Heart right ventricle (tissue), 16 donors: Measurements from ENCODE around the gene GDI2. TPM values are rescaled to one million over a fixed set of nuclear protein-coding genes. Genes with fewer than 3 reads are reported as not detected.

ENCODE experiments used
- ATAC-seq, 8 donors: fragments of 200-7000 bp; cut with Tn5 transposase; one replicate each; pipeline ENCODE4 v1.9.1; 2020; ENCODE audit warnings: mild to moderate bottlenecking in 8 of 8, moderate library complexity in 8 of 8, moderate number of reproducible peaks in 1 of 8
- DNase-seq, 2 donors: peaks; one replicate each; pipeline ENCODE4 v3.0.0-alpha.2; 2020
- H3K27ac ChIP-seq, 10 donors: fragments of 200-600 bp; sonication (generic) in 2 of 10; one replicate each; pipeline versions ENCODE4 v1.5.0 to v1.8.0; 2020 to 2022; ENCODE audit warnings: mild to moderate bottlenecking in 3 of 10
- H3K27me3 ChIP-seq, 7 donors: fragments of 200-600 bp; one replicate each; pipeline ENCODE4 v1.8.0; 2021 to 2022; ENCODE audit warnings: mild to moderate bottlenecking in 2 of 7
- H3K36me3 ChIP-seq, 9 donors: fragments of 200-600 bp; sonication (generic) in 1 of 9; one replicate each; pipeline versions ENCODE4 v1.5.0 to v1.8.0; 2020 to 2022; ENCODE audit warnings: mild to moderate bottlenecking in 2 of 9
- H3K4me1 ChIP-seq, 9 donors: fragments of 200-600 bp; sonication (generic) in 1 of 9; one replicate each; pipeline versions ENCODE4 v1.5.0 to v1.8.0; 2020 to 2022; ENCODE audit warnings: mild to moderate bottlenecking in 4 of 9
- H3K4me3 ChIP-seq, 10 donors: fragments of 200-600 bp; sonication (generic) in 2 of 10; one replicate each; pipeline versions ENCODE4 v1.5.0 to v1.8.0; 2020 to 2022; ENCODE audit warnings: mild to moderate bottlenecking in 7 of 10, moderate library complexity in 2 of 10
- H3K9me3 ChIP-seq, 11 donors: fragments of 200-600 bp in 10 of 11; sonication (generic) in 2 of 11; one replicate each; pipeline versions ENCODE4 v1.5.0 to v1.8.0; 2013 to 2022; ENCODE audit warnings: mild to moderate bottlenecking in 2 of 11, control low read depth in 1 of 11, moderate library complexity in 1 of 11
- WGBS, 2 donors: extraction: QIAGEN DNeasy Blood & Tissue Kit; methylation state at CpG; one replicate each; pipeline ENCODE4 v1.1.7; 2013; ENCODE audit warnings: inconsistent platforms in 1 of 2; 5-methylcytosine and 5-hydroxymethylcytosine counted together
- intact Hi-C, 10 donors: fragments of 100-400 bp; cut with DNase I; formaldehyde crosslinking; loops; one replicate each; pipeline versions ENCODE4 v1.11.1 to v1.14.2; 2022
- polyA plus RNA-seq, 2 donors: library from polyadenylated mRNA; stranded (reverse); fragments of 200-250 nt; gene quantifications; one replicate each; pipeline ENCODE4 v1.2.3, GENCODE V29; 2013
- total RNA-seq, 10 donors: library from RNA; stranded (reverse); fragmentation: NEBNext Ultra II Directional in 3 of 10; extraction: Animal tissue kit (Norgen Biotek cat#: 25700) in 3 of 10; gene quantifications; one replicate each; pipeline versions ENCODE4 v1.2.1 to v1.2.4, GENCODE V29; 2021 to 2023
- TF ChIP-seq, protein P1 (sequence below), 9 donors: fragments of 200-600 bp; sonication (generic) in 2 of 9; IDR thresholded peaks; one replicate each; pipeline versions ENCODE4 v1.5.0 to v1.8.0; 2021 to 2022; ENCODE audit warnings: antibody characterized with exemption in 9 of 9, mild to moderate bottlenecking in 5 of 9, moderate library complexity in 1 of 9
- donor health status: Arrhythmogenic right ventricular cardiomyopathy.
- donor health status: ischemic (EF 13 %, LVEDD 7.1; RV severe dilation, severe dysfunction).
- donor health status: healthy with polysubstance abuse.
- donor health status: DM: no; HTN: yes; CAD: no.
- donor health status: DM: no; HTN: no; CAD: no.
- donor health status: ischemic (EF 25% LVEDD 6.9; RV normal size, moderate dysfunction).
- donor health status: ischemic (EF 25% LVEDD 5.7; RV mildly dilated, moderate dysfunction).
- donor health status: healthy.
- donor health status: DM: yes; HTN: yes; CAD: no.
- donor health status: Ischemic cardiomyopathy.
- donor health status: ischemic (EF 35%, LVEDD 5.7; RV mildly dilated, moderate dysfunction).
- donor health status: nonischemic (EF 11% LVEDD 7.7; RV severe dilation, severe dysfunction).
- donor health status: DM: yes; HTN: yes; CAD: no.
- donor health status: PGD.
- donor health status: ischemic (EF 29% LVEDD 5.4; RV normal size, mild dysfunction).
- donor health status: nonischemic (EF 23%, LVEDD 6.1; RV moderate dilation, normal function).

GDI2 gene
- total and polyA plus RNA-seq, 12 donors: 21.8 to 145 (median 101) TPM

DNA sequence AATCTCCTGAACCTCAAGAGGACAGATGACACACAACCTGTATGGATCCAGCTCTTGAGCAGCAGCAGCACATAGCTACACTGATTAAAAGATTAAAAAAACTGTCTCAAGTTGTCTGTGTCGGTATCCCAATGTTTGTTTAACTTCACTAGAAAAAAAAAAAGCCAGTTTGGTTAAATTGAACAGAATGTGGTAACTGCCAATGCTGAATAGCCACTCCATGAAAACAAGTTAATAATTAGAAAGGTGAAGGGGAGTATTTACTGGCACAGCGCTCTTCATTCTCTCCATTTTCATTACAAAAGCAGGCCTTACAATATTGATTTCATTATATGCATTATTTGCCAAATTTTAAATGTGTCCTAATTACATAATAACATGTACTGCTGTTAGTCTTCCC is 47.6 kb downstream of the GDI2 start:
- Histone ChIP-seq H3K9me3 (no peaks in the 10 kb centered on the region), H3K27ac (no peak overlapping the region), H3K27me3 (no peaks in the 10 kb centered on the region), H3K36me3 (peaks cover 0 to 100% (median 43%) of the 10 kb centered on the region in 9 donors), H3K4me1 (no peaks in the 10 kb centered on the region), H3K4me3 (no peak overlapping the region)
- DNase-seq (no peak), ATAC-seq (no peak)
- TF ChIP-seq, protein P1, sequence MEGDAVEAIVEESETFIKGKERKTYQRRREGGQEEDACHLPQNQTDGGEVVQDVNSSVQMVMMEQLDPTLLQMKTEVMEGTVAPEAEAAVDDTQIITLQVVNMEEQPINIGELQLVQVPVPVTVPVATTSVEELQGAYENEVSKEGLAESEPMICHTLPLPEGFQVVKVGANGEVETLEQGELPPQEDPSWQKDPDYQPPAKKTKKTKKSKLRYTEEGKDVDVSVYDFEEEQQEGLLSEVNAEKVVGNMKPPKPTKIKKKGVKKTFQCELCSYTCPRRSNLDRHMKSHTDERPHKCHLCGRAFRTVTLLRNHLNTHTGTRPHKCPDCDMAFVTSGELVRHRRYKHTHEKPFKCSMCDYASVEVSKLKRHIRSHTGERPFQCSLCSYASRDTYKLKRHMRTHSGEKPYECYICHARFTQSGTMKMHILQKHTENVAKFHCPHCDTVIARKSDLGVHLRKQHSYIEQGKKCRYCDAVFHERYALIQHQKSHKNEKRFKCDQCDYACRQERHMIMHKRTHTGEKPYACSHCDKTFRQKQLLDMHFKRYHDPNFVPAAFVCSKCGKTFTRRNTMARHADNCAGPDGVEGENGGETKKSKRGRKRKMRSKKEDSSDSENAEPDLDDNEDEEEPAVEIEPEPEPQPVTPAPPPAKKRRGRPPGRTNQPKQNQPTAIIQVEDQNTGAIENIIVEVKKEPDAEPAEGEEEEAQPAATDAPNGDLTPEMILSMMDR (IDR thresholded peaks at IDR 0.05): no peak
- WGBS, 2 donors: 95 to 96% methylated on average over 2 of the region's 2 CpGs
- intact Hi-C loops: no loop called here

DNA sequence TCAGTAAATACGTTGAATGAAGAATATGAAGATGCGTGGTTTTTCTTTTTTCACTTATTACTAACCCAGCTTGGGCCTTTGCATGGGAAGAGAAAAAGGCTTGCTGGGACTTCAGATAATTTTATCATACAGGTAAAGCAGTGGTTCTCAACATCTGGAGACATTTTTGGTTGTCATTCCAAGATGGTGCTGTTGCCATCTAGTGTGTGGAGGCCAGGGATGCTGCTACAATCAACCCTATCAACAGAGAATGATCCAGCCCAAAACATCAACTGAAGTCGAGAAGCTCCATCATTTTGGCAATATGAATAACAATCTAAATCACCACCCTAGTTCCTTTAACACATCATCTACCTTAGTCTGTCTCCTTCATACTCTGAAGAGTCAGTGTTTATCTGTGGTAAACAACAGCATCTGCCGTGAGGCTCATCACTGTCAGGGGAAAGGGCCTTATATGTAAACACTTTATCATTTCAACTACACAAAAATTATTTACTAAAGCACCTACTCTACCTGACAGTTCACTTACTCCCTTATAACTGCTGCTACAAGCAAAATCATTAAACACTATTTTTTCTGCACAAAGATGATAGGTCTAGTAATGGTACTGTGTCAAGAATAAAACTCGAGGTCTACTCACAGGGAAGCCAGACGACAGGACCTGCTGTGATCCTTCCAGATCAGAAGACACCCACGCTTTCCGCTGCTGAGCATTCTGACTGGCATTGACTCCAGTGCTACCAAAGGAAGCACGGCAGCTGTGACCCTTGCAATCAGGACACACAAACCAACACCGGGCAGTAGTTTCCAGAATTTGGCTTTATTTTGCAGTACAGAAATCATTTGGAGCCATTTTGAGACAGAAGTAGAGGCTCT is 48.6 kb downstream of the GDI2 start:
- WGBS, 2 donors: 93% methylated on average over 10 of the region's 10 CpGs
- no peak for DNase-seq
- Histone ChIP-seq H3K36me3 (peaks cover 0 to 100% (median 48%) of the 10 kb centered on the region in 9 donors), H3K27me3 (no peaks in the 10 kb centered on the region), H3K4me1 (no peaks in the 10 kb centered on the region), H3K9me3 (no peaks in the 10 kb centered on the region), H3K4me3 (no peak overlapping the region), H3K27ac (no peak overlapping the region)
- ATAC-seq: no peak
- intact Hi-C loops: no loop called here
- TF ChIP-seq, protein P1 (IDR thresholded peaks at IDR 0.05): no peak

DNA sequence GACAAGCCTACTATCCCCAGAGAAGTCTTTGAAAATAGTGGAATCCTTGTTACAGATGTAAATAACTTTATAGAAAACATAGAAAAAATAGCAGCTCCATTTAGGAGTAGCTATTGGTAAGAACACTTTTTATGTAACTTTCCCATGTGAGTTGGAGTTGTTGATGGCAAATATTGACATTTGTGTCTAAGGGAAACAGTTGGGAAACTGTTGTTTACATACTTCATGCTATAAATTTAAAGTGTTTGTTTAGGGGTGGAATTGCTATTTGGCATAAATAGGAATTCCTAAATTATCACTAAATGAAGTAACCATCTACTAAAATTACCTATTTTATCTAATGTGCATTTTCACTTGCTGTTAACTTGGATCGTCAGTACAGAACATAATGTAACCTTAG is 50.7 kb downstream of the GDI2 start:
- Histone ChIP-seq H3K27ac (no peak overlapping the region), H3K9me3 (no peaks in the 10 kb centered on the region), H3K4me3 (no peak overlapping the region), H3K27me3 (no peaks in the 10 kb centered on the region), H3K4me1 (peaks cover 0 to 4% (median 0%) of the 10 kb centered on the region in 9 donors), H3K36me3 (peaks cover 0 to 100% (median 60%) of the 10 kb centered on the region in 9 donors)
- WGBS, 2 donors: 46 to 78% methylated on average over 1 of the region's 1 CpG
- intact Hi-C loops: no loop called here
- TF ChIP-seq, protein P1 (IDR thresholded peaks at IDR 0.05): no peak
- DNase-seq (no peak), ATAC-seq (no peak)

DNA sequence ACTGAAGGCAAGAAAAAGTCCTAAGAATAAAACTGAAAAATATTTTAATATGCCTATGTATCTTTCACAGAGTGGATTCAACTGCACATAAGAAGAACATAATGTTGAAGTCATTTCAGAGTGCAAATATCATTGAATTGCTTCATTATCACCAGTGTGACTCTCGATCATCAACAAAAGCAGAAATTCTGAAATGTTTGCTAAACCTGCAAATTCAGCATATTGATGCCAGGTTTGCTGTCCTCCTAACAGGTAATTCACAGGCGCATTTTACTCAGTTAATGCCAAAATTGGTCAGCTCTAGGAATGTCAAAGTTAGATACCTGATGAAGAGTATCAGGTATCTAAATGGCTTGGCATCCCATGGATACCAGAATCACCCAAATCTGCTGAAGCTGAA is 52.0 kb downstream of the GDI2 start:
- TF ChIP-seq, protein P1 (IDR thresholded peaks at IDR 0.05): no peak
- DNase-seq (no peak), ATAC-seq (no peak)
- intact Hi-C loops: no loop called here
- Histone ChIP-seq H3K9me3 (no peaks in the 10 kb centered on the region), H3K4me1 (peaks cover 0 to 4% (median 0%) of the 10 kb centered on the region in 9 donors), H3K36me3 (peaks cover 0 to 100% (median 54%) of the 10 kb centered on the region in 9 donors), H3K27ac (no peak overlapping the region), H3K4me3 (no peak overlapping the region), H3K27me3 (no peaks in the 10 kb centered on the region)
- 98 to 99% methylated on average over 2 of the region's 2 CpGs for WGBS, 2 donors
